Kidney epithelial cell (primary cell): Measurements from ENCODE around the gene CDC45. TPM values are rescaled to one million over a fixed set of nuclear protein-coding genes. Genes with fewer than 3 reads are reported as not detected.
"Not testable (repeated sequence)": the region's sequence is repeated elsewhere in the genome, so short reads cannot be mapped to it uniquely, and the experiment has no call there.

Experiments used
- DNase-seq: peaks from one replicate; pipeline ENCODE4 v3.0.0-alpha.2; 2010; ENCODE audit warnings: low read depth
- H3K27me3 ChIP-seq: 2 replicates; pipeline ENCODE4 v1.6.0; 2011; ENCODE audit warnings: low read length; ENCODE audit not compliant: control insufficient read depth, insufficient read depth
- H3K36me3 ChIP-seq: 2 replicates; pipeline ENCODE4 v1.5.1; 2011; ENCODE audit warnings: low read length; ENCODE audit not compliant: control insufficient read depth, insufficient read depth
- H3K4me3 ChIP-seq: 2 replicates; pipeline ENCODE4 v1.5.1; 2011; ENCODE audit warnings: low read depth, mild to moderate bottlenecking, control low read depth, low read length
- total RNA-seq: library from RNA; depleted of rRNA; stranded (reverse); fragments of >200 nt; gene quantifications from 2 replicates; pipeline ENCODE4 v1.2.3, GENCODE V29; 2015
- TF ChIP-seq, protein P1 (sequence below): IDR thresholded peaks from 2 replicates; pipeline ENCODE4 v1.5.1; 2011; ENCODE audit warnings: mild to moderate bottlenecking, moderate library complexity, low read length, control low read depth, inconsistent platforms; ENCODE audit not compliant: insufficient read depth, poor library complexity, severe bottlenecking

Gene CDC45
- total RNA-seq, 1 donor from 2014 or later = 5.6 TPM

DNA sequence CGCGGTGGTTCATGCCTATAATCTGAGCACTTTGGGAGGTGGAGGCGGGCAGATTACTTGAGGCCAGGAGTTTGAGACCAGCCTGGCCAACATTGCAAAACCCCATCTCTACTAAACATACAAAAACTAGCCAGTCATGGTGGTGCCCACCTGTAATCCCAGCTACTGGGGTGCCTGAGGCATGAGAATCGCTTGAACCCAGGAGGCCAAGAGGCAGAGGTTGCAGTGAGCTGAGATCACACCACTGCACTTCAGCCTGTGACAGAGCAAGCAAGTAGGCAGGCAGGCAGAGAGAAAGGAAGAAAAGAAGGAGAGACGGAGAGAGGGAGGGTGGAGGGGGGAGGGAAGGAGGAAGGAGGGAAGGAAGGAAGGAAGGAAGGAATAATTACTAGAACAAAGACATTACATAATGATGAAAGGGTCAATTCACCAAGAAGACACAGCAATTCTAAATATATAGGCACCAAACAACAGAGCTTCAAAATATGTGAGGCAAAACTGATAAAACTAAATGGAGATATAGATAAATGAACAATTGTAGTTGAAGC is 58.3 kb downstream of the CDC45 start:
- Histone ChIP-seq H3K27me3 (no peaks in the 10 kb centered on the region), H3K36me3 (no peaks in the 10 kb centered on the region), H3K4me3 (no peak overlapping the region)
- TF ChIP-seq, protein P1, sequence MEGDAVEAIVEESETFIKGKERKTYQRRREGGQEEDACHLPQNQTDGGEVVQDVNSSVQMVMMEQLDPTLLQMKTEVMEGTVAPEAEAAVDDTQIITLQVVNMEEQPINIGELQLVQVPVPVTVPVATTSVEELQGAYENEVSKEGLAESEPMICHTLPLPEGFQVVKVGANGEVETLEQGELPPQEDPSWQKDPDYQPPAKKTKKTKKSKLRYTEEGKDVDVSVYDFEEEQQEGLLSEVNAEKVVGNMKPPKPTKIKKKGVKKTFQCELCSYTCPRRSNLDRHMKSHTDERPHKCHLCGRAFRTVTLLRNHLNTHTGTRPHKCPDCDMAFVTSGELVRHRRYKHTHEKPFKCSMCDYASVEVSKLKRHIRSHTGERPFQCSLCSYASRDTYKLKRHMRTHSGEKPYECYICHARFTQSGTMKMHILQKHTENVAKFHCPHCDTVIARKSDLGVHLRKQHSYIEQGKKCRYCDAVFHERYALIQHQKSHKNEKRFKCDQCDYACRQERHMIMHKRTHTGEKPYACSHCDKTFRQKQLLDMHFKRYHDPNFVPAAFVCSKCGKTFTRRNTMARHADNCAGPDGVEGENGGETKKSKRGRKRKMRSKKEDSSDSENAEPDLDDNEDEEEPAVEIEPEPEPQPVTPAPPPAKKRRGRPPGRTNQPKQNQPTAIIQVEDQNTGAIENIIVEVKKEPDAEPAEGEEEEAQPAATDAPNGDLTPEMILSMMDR = no peak
- DNase-seq = no peak

DNA sequence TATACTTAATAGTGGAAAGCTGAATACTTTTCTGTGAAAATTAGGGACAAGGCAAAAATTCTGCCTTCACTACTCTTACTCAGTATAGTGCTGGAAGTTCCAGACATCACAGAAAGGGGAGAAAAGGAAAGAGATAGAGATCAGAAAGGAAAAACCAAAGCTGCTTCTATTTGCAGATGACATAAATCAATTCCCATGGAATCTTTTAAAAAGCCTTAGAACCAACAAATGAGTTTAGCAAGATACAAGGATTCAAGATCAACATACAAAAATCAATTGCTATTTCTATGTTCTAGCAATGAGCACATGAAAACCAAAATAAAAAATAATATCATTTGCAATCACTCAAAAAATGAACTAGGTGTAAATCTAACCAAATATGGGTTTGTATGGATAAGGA is 60.7 kb downstream of the CDC45 start:
- Histone ChIP-seq H3K27me3 (no peaks in the 10 kb centered on the region), H3K4me3 (no peak overlapping the region), H3K36me3 (no peaks in the 10 kb centered on the region)
- TF ChIP-seq, protein P1 = no peak
- no peak for DNase-seq

DNA sequence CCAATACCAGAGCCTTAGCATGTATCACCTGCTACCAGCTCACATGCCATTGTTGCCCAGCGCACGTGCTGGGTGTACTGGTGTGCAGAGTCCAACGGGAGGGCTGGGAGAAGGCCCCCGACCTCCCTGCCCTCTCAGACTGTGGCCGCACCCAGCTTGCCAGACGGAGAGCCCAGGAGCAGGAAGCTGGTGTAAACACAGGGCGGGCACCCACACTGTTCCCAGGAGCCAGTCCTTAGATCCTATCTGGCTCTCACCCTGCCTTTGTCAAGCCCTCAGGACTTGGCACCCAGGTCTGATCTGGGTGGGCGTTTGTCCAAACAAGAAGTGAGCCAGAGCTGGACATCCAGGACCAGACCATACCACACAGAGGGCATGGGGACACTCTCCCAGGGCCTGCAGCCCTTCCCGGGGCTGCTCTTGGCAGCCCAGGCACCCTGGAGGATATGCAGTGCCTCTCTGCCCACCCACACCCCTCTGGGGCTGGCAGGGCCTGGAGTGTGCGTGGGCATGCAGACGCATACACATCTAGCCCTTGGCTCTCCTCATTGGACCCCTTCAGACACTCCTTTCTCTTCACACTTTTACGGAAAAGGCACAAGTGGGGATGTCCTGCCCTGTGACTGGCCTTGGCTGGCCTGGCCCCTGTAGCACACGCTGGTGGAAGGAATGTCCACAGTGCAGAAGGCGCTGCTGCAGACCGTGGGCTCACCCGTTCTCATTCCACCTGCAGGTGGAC is 64.4 kb downstream of the CDC45 start:
- H3K4me3 ChIP-seq = no peak overlapping the region
- no peak for DNase-seq
- TF ChIP-seq, protein P1 = no peak
- no peaks in the 10 kb centered on the region for H3K36me3 ChIP-seq
- H3K27me3 ChIP-seq = no peaks in the 10 kb centered on the region

DNA sequence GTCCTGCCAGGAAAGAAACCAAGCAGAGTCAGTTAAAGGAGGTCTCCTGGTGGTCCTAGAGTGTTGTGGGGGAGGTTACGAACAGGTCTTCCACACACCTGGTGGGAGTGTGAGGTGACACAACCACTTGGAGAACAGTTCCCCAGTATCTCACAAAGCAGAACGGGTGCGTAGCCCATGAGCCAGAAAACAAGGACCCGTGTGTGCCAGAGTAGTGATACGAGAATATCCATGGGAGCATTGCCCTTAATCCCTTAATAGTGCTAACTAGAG is 66.2 kb downstream of the CDC45 start:
- Histone ChIP-seq H3K27me3 (no peaks in the 10 kb centered on the region), H3K36me3 (no peaks in the 10 kb centered on the region), H3K4me3 (no peak overlapping the region)
- DNase-seq = no peak
- TF ChIP-seq, protein P1 = no peak

DNA sequence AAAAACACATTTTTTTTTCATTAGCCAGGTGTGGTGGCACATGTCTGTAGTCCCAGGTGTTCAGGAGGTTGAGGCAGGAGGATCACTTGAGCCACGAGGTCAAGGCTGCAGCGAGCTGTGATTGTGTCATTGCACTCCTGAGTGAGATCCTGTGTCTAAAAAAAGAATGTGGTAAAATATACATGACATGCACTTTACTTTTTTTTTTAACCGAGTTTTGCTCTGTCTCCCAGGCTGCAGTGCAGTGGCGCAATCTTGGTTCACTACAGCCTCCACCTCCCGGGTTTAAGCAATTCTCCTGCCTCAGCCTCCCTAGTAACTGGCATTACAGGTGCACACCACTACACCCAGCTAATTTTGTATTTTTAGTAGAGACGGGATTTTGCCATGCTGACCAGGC is 67.0 kb downstream of the CDC45 start:
- H3K27me3 ChIP-seq = no peaks in the 10 kb centered on the region
- TF ChIP-seq, protein P1 = no peak

DNA sequence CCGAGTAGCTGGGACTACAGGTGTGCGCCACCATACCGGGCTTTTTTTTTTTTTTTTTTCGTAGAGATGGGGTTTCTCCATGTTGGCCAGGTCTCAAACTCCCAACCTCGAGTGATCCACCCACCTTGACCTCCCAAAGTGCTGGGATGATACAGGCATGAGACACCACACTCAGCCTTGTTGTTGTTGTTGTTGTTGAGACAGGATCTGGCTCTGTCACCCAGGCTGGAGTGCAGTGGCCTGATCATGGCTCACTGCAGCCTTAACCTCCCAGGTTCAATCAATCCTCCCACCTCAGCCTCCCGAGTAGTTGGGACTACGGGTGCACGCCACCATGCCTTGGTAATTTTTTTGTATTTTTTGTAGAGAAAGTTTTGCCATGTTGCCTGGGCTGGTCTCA is 67.9 kb downstream of the CDC45 start:
- Histone ChIP-seq H3K27me3 (no peaks in the 10 kb centered on the region), H3K4me3 (no peak overlapping the region), H3K36me3 (no peaks in the 10 kb centered on the region)
- TF ChIP-seq, protein P1 = no peak
- DNase-seq = no peak

More for the DNA sequence above, 67.0 kb downstream of the CDC45 start:
- Histone ChIP-seq H3K36me3 (no peaks in the 10 kb centered on the region), H3K4me3 (no peak overlapping the region)
- no peak for DNase-seq

DNA sequence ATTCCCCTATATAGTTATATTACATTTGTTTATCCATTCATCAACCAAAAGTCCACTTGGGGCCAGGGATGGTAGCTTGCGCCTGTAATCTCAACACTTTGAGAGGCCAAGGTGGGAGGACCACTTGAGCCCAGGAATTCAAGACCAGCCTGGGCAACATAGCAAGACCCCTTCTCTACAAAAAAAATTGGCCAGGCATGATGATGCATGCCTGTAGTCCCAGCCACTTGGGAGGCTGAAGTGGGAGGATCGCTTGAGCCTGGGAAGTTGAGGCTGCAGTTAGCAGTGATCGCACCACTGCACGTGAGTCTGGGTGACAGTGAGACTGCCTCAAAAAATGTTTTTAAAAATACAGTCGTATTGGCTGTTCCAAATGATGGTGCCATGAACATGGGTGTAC is 68.7 kb downstream of the CDC45 start:
- not testable (repeated sequence) for H3K36me3 ChIP-seq, H3K27me3 ChIP-seq, DNase-seq, H3K4me3 ChIP-seq
